IMR-90 (cell line): ENCODE data around the gene POU2F2.

Experiments used
- POLR2A ChIP-seq: IDR thresholded peaks from 2 replicates; pipeline ENCODE4 v1.6.1; 2012; ENCODE audit warnings: mild to moderate bottlenecking, low read depth, low read length
- TF ChIP-seq, protein P1 (sequence below): conservative IDR thresholded peaks from 2 replicates; pipeline ENCODE4 v1.5.1; 2012; ENCODE audit warnings: mild to moderate bottlenecking, low read depth, low read length, improper control_type of control experiment

DNA sequence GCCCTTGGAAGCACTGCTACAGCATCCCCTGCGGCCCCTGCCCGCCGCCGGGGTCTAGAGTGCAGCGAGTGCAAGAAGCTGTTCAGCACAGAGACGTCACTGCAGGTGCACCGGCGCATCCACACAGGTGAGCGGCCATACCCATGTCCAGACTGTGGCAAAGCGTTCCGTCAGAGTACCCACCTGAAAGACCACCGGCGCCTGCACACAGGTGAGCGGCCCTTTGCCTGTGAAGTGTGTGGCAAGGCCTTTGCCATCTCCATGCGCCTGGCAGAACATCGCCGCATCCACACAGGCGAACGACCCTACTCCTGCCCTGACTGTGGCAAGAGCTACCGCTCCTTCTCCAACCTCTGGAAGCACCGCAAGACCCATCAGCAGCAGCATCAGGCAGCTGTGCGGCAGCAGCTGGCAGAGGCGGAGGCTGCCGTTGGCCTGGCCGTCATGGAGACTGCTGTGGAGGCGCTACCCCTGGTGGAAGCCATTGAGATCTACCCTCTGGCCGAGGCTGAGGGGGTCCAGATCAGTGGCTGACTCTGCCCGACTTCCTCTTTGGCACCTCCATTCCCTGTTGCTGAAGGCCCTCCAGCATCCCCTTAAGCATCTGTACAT, 51.4 kb downstream of the POU2F2 start:
- TF ChIP-seq, protein P1, sequence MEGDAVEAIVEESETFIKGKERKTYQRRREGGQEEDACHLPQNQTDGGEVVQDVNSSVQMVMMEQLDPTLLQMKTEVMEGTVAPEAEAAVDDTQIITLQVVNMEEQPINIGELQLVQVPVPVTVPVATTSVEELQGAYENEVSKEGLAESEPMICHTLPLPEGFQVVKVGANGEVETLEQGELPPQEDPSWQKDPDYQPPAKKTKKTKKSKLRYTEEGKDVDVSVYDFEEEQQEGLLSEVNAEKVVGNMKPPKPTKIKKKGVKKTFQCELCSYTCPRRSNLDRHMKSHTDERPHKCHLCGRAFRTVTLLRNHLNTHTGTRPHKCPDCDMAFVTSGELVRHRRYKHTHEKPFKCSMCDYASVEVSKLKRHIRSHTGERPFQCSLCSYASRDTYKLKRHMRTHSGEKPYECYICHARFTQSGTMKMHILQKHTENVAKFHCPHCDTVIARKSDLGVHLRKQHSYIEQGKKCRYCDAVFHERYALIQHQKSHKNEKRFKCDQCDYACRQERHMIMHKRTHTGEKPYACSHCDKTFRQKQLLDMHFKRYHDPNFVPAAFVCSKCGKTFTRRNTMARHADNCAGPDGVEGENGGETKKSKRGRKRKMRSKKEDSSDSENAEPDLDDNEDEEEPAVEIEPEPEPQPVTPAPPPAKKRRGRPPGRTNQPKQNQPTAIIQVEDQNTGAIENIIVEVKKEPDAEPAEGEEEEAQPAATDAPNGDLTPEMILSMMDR = no peak
- no peak for TF ChIP-seq POLR2A
